Measurements from ENCODE around the gene UBTD1.
"Not testable (repeated sequence)": the region's sequence is repeated elsewhere in the genome, so short reads cannot be mapped to it uniquely, and the experiment has no call there.

Gene UBTD1

DNA sequence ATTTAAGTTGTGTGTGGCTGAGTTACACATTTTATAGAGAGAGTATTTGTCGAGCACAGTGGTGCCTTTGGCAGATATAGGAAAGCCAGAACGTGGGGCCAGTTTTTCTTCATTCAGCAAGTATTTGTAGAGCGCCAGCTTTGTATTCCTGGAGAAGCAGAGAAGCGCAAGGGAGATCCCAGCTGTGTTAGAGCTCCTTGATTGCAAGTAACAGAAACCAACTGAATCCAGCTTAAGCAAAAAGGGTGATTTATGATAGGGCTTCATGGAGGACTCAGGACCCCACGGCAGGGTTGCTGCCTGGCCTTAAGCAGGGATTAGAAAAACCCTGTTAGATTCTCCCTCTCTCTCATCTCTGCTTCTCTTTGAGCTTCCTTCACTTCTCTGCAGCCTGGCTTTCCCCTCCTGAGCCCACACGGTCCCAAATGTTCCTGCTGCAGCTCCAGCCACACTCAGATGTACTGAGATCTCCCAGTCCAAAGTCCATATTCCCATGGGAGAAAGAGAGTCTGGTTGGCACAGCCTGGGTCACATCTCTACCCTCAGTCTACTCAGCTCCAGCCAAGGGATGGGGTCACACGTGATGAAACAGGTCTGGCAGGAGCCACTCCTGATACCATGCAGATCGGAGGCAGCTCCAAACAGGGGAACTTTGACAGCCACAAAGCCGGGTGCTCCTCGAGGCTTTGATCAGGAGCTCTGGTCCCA is 16.7 kb downstream of the UBTD1 start:
- DNase-seq (ENCODE audit: low read depth), result no peak

GRCh38 chr10:97517096-97517750 is 18.5 kb downstream of the UBTD1 start:
- DNase-seq (ENCODE audit: low read depth), result no peak

GRCh38 chr10:97517778-97518300 is 19.1 kb downstream of the UBTD1 start:
- no peak for DNase-seq (ENCODE audit: low read depth)

GRCh38 chr10:97518301-97519043 is 19.7 kb downstream of the UBTD1 start:
- DNase-seq (ENCODE audit: low read depth), result no peak

DNA sequence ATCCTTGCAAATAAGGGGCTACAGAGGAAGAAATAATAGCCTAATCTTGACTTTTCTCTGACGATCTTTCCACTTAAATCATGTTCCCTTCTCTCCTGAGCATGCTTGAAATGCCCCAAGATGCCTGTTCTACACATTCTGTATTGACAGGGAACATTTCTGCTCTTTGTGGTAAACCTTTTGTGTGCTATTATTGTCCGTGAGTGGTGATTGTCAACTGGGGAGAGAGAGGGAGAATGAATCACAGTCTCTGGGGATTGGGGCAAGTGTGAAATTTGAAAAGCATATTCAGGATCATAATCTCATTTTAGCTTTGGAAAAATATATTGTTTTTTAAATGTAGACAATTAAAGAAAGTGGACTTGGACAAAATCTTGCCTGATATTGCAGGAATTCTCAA is 20.6 kb downstream of the UBTD1 start:
- DNase-seq (ENCODE audit: low read depth), result no peak

- no peak for DNase-seq (ENCODE audit: low read depth)
Measured at GRCh38 chr10:97520520-97520919, 21.8 kb downstream of the UBTD1 start.

- DNase-seq (ENCODE audit: low read depth), result no peak
Measured at GRCh38 chr10:97520978-97521761, 22.4 kb downstream of the UBTD1 start.

DNA sequence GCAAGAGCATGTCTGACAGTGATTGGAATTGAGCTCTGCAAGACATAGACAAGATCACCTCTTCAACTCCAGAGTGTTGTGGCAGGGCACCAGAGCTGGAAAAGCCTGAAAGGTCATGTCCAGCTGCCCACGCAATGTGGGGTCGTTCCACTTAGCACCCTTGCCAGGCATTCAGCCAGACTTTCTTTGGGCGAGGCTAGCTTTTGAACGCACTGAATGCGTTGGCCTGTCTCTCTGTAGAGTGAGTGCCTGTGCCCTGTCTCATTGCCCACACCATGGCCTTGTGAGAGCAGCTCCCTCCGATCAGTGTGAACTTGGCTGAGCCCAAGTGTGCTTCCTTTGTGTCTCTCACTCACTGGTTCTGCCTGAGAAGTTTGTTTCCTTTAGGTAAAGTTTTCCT is 23.3 kb downstream of the UBTD1 start:
- no peak for DNase-seq (ENCODE audit: low read depth)

DNA sequence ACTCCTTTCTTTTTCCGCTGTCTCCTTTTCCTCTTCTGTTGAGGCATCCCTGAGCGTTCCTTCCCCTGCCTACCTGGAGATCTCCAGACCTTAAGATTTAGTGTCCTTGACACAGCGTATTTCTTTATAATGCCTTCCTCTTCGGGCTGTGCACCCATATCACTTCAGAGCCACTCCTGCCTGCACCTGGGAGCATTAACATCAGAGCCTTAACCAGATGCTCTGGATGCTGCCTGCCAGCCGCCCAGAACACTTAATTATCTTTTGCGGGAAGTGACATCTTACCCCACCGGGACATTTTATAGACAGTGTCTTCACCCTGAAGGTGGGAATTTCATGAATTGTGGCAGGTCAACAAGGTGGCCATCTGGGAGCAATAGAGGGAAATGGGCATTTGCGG is 24.2 kb downstream of the UBTD1 start:
- DNase-seq (ENCODE audit: low read depth), result no peak

DNA sequence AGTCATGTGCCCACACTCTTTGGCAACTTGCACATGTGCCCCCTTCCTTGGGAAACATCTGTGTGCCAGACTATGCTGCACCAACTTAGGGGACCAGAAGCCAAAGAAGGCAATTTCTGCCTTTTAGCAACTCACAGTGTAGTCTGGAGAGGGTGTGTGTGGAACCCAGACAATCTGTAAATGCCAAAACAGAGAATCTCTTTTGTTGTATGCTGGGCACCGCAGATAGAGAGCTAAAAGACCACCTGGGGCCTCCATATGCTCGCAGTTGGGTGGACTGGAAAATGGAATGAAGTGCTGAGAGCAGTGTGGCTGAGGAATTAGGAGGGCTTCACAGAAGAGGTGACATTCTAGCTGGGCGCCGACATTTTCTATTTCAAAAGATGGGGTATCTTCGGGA is 26.4 kb downstream of the UBTD1 start:
- DNase-seq (ENCODE audit: low read depth), result no peak

DNA sequence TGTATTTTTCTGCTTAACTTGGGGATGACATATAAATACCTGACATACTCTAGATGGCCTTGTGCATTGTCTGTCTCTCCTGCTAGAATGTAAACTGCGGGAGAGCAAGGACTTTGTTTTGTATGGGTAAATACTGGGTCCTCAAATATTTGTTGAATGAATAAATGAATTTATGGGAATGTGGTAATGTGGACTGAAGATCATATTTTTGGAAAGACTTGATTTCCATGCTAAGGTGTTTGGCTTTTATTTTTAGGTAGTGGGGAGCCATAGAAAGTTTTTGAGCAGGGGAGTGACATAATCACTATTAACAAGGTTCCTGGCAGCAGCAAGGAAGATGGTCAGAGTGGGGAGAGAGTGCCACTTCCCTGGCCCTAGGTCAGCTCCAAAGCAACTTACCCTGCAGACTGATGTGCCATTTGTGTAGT is 27.0 kb downstream of the UBTD1 start:
- DNase-seq (ENCODE audit: low read depth), result no peak

DNA sequence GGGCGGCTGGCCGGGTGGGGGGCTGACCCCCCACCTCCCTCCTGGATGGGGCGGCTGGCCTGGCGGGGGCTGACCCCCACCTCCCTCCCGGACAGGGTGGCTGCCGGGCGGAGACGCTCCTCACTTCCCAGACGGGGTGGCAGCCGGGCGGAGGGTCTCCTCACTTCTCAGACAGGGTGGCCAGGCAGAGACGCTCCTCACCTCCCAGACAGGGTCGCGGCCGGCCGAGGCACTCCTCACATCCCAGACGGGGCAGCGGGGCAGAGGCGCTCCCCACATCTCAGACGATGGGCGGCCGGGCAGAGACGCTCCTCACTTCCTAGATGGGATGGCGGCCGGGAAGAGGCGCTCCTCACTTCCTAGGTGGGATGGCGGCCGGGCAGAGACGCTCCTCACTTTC is 30.2 kb downstream of the UBTD1 start:
- not testable (repeated sequence) for DNase-seq (ENCODE audit: low read depth)

GRCh38 chr10:97529685-97530465 is 31.2 kb downstream of the UBTD1 start:
- no peak for DNase-seq (ENCODE audit: low read depth)

DNA sequence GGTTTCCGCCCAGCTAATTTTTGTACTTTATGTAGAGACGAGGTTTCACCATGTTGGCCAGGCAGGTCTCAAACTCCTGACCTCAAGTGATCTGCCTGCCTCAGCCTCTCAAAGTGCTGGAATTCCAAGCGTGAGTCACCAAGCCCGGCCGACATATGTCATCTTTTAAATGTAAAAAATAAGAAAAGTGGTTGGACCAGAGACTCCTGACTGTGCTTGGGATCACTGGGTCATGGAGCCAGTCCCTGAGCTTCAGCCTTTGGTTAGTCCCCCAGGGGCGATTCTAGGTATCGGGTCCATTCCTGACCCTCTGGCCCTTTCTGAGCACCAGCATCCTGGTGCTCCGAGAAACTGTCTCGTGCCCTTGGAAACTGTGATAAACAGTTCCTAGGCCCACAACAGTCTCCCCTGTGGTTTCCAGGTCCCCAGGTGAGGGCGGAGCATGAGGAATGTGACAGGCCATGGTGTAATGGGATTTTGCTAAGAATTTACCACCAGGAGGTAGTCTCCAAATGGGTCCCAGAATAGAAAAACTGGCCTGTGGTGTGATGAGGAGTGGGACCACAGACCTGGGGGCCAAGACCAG is 32.8 kb downstream of the UBTD1 start:
- DNase-seq (ENCODE audit: low read depth), result no peak

- no peak for DNase-seq (ENCODE audit: low read depth)
Measured at GRCh38 chr10:97532935-97533671, 34.4 kb downstream of the UBTD1 start.

- DNase-seq (ENCODE audit: low read depth), result no peak
Measured at GRCh38 chr10:97533888-97534287, 35.2 kb downstream of the UBTD1 start.

- no peak for DNase-seq (ENCODE audit: low read depth)
Measured at GRCh38 chr10:97534746-97535367, 36.1 kb downstream of the UBTD1 start.

GRCh38 chr10:97537186-97537869 is 38.6 kb downstream of the UBTD1 start:
- DNase-seq (ENCODE audit: low read depth), result no peak

DNA sequence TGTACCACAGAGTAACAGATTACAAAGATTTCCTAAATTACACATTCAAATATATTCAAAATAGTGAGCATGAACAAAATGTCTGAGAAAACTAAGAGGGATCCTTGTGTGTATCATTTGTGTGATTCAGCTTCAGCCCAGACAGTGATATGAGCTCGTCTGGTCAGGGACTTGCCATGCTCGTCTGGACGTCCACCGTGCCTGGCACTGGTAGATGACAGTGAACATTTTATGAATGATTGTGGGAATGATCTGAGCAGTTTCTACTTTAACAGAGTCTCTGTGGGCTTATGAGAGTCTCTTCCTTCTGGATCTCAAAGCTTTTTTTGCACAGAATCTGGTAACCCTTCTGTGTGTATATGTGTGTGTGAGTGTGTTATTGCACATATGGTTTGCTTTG is 39.7 kb downstream of the UBTD1 start:
- no peak for DNase-seq (ENCODE audit: low read depth)

Measured in stimulated activated CD8-positive, alpha-beta memory T cell treated with anti-CD3 and anti-CD28 coated beads, Interleukin-12 subunit alpha, Interleukin-12 subunit beta, amount 100 ng/mL, for 4 hours (primary cell).